Measurements from ENCODE around the gene KRT82.

GRCh38 chr12:52358575-52359350 lies 47.4 kb downstream of the KRT82 start:
- TF ChIP-seq PHF8 (conservative IDR thresholded peaks at IDR 0.05; ENCODE audit: low read depth, low read length) (no peak), POLR2A (IDR thresholded peaks at IDR 0.05; ENCODE audit: control extremely low read depth in 1 of 2, low read depth in 2 of 2, low read length in 2 of 2) (no peak), POLR2AphosphoS5 (IDR thresholded peaks at IDR 0.05; ENCODE audit: low read depth, low read length) (no peak), SUZ12 (IDR thresholded peaks at IDR 0.05; ENCODE audit: low read length) (no peak), CTCF (IDR thresholded peaks at IDR 0.05; ENCODE audit: control extremely low read depth in 1 of 3, insufficient read depth in 1 of 3, low read depth in 1 of 3, low read length in 3 of 3) (no peak), HDAC6 (IDR thresholded peaks at IDR 0.05; ENCODE audit: low read depth, low read length) (no peak), SIRT6 (IDR thresholded peaks at IDR 0.05; ENCODE audit: low read length) (no peak), RBBP5 (IDR thresholded peaks at IDR 0.05; ENCODE audit: borderline replicate concordance, low read depth, low read length) (no peak), KDM1A (IDR thresholded peaks at IDR 0.05; ENCODE audit: borderline replicate concordance, low read length) (no peak)
